ENCODE data around the gene CPS1.

CPS1 gene

DNA sequence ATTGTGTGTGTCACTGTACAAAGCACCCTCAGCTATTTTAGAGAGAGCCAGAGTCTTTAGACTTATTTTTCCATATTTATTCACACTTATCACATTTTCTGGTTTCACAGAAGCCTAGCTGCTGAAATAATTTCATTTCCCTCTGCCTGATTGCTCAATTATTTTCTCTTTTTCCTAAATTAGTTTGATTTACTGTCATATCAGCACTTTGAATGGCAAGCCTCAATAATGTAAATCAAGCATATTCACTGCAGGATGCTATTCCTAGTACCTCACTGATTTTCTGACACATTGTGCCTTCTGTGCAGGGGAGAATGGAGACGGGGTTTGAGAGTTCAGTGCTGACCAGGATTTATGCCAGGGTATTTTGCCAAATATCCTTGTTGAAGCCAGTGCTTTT, 48.3 kb downstream of the CPS1 start:
- DNase-seq (ENCODE audit: low spot score) (no peak), FAIRE-seq (no peak)

DNA sequence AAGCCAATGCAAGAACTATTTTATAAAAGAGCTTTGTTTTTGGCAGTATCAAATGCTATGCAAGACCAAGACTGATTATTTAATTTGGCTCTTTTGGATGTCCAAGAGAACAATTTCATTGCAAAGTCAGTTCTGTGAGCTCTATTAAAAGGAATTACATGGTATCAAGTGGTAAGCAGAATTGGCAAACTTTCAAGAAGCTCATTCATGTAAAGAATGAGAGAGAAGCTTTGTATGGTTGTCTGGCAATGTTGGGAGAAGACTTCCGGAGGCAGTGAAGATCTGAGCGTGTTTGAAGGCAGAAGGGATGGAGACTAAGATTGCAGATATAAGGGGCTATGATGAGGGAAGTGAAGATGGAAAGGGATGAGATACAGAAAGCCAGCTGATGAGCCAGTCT, 49.6 kb downstream of the CPS1 start:
- FAIRE-seq (no peak), DNase-seq (ENCODE audit: low spot score) (no peak)

DNA sequence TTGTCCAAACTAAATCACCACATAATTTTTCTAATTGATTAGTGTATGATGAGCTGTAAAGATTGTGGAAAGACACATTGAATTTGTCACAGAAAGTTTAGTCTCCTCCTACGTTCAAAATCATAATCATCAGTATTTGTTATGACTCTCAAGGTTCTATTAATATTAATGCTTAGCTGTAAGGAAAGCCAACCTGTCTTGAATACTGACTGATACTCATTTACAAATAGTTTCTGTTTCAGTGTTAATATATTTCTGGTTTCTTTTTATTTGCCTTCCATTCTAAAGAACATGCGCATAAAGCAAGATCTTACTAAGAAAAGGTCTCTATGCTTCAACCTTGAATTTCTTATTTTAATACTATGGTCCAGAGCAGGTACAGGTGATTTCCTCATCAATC, 55.1 kb downstream of the CPS1 start:
- FAIRE-seq (no peak), DNase-seq (ENCODE audit: low spot score) (no peak)

GRCh38 chr2:210616074-210616473, 59.7 kb downstream of the CPS1 start:
- FAIRE-seq (no peak), DNase-seq (ENCODE audit: low spot score) (no peak)

GRCh38 chr2:210617318-210617717, 60.9 kb downstream of the CPS1 start:
- FAIRE-seq (no peak), DNase-seq (ENCODE audit: low spot score) (no peak)

- DNase-seq (ENCODE audit: low spot score) = peak; percentile 41
- no peak for FAIRE-seq
These were observed 61.4 kb downstream of the CPS1 start for GRCh38 chr2:210617732-210618330.

GRCh38 chr2:210620456-210620855, 64.1 kb downstream of the CPS1 start:
- no peak for DNase-seq (ENCODE audit: low spot score)
- no peak for FAIRE-seq

DNA sequence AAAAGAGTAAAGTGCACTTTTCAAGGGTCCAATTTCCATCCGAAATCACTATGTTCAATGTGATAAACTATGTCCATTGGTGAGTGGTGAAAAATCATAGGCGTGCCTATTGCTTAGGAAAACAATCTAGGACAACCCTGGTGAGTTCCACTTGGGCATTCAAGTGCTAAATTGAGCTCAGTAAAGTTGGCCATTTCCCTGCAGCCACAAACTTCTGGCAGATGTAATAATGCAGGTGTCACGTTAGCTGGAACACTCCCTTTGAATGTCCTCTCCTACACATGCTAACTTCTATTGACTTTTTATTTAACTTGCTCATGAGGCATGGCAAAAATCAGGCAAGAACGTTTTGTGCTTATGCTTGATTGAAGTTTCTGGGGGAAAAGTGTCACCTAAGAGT, 67.1 kb downstream of the CPS1 start:
- DNase-seq (ENCODE audit: low spot score) = no peak
- no peak for FAIRE-seq

- FAIRE-seq (no peak), DNase-seq (ENCODE audit: low spot score) (peak; percentile 11)
These were observed 70.5 kb downstream of the CPS1 start for GRCh38 chr2:210626849-210627248.

DNA sequence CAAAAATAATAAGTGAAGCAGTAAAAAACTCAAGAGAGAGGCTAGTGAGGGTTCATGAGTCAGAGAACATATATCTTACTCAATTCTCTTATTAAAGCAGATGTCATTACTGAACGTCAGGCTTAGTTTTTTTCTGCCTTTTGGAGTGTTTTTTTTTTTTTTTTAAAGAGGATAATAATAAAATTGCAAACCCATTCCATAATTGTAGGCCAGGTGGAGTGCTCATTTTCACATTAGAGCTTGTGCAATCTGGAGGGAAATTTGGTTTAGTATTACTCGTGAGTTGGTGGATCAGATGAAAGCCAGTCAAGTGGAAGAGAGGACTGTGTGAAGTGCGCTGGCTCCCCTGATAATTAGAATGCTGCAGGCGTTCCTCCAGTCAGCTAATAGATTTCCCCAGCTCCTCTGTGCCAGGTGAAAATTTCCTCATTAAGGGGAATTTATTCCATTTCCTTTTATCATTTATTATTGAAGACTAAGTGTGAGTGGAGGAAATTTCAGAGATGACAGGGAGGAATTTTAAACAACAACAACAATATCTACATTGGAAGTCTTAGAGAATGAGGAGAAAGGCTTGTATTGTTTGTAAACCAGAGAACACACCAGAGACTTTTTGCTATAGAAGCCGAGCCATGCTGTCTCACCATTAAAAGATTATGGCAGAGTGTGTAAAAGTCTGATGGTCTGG, 74.6 kb downstream of the CPS1 start:
- no peak for FAIRE-seq
- DNase-seq (ENCODE audit: low spot score) = no peak

DNA sequence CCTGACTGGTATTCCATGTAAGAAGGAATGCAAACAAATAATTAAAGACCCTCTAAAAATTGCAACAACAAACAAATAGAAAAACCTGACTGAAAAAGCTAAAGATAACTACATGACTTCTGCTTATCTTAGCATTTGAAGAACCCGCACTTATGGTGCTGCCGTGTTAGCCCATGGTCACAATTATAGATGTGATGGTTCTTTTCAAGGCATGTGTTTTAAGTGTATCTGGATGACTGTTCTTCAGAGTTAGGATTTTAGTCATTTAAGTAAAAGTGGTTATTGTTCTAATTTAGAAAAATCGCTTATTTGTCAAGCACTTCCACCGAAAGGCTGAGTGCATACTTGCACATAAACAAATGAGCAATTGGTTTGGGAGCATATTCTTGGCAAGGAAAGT, 77.3 kb downstream of the CPS1 start:
- FAIRE-seq = no peak
- DNase-seq (ENCODE audit: low spot score) = no peak

DNA sequence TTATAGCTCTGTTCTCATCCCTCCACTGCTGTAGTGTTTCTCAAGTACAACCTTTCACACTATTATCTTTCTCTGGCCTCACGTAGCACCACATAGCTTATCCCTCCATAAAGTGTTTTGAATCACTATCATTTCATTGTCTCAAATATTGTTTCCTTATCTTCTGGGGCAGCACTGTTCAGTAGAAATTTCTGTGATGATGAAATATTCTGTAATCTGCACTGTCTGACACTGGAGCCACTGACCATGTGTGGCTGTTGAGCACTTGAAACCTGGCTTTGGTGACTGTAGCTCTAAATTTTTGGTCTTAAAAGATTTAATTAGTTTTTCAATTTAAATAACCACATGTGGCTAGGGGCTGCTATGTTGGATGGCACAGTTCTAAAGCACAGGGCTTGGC, 78.9 kb downstream of the CPS1 start:
- no peak for DNase-seq (ENCODE audit: low spot score)
- no peak for FAIRE-seq

- no peak for FAIRE-seq
These were observed 85.9 kb downstream of the CPS1 start for GRCh38 chr2:210642333-210642732.

DNA sequence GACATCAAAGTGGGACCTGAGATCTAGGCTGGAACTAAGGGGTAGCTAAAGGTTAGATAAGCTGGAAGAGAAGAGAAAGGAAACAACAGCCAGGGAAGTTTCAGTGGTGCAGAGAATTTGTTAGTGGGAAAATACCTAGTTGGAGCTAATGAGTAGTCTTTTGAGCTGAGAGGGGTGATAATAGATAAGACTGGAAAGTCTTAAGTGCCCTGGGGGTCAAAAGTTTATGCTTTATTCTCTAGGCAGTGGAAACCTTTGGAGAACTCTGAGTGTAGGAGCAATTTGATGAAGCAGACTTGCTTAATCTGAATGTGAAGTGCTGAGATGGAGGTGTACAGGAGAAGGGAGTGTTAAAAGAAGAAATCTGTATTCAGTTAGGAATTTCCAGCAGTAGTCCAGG, 90.8 kb downstream of the CPS1 start:
- DNase-seq (ENCODE audit: low spot score) (no peak), FAIRE-seq (no peak)

More at GRCh38 chr2:210642333-210642732, 85.9 kb downstream of the CPS1 start:
- DNase-seq (ENCODE audit: low spot score) = no peak

GRCh38 chr2:210654091-210654490, 97.7 kb downstream of the CPS1 start:
- FAIRE-seq (no peak), DNase-seq (ENCODE audit: low spot score) (no peak)

DNA sequence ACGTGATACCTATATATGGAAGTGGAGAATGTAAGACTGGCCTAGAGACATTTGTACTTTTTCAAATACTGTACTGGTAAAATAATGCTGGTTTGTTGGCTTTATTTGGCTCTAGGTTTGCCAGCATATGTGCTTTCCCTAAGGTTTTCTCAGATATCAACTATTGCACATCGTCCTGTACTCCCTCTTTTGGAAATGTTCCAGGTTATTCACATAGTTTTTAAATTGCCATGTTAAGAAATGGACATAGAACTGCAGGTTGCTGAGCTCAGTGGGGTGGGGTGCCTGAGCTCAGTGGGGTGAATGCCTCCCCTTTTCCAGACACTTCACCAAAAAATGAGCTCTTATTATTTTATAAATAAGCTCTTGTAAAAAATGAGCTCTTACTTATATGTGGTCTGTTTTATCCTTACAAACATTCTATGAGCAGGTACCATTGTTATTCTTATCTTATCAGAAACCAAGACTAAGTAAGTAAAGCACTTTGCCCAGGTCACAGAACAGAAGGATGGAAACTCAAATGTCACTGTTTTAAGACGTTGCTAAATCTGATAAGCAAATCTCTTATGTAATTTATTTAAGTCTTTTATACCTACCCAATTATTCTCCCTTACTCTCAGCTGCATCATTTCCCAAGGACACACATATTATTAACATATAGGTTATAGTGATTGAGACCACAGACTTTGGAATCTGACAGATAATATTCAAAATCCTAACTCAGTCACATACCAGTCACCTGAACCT, 99.0 kb downstream of the CPS1 start:
- DNase-seq (ENCODE audit: low spot score) (no peak), FAIRE-seq (no peak)

DNA sequence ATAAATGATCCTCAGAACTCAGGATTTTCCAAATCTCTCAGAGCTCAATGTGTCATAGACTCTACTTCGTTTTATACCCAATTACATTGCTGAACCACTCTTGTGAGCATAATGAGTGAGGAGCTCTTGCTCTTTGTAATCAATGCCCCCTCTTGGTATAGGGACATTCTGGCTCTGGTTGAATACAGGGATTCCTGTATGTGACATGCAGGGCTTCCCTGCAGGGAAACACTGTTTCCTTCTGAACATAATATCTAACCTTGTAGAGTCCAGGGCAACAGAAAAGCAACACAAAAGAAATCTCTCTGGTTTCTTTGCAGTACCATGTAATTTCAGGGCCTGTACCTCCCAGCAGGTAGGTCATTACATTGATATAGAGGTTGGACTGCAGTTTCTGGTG, 101.5 kb downstream of the CPS1 start:
- DNase-seq (ENCODE audit: low spot score) (no peak), FAIRE-seq (no peak)

- no peak for DNase-seq (ENCODE audit: low spot score)
- FAIRE-seq = no peak
These were observed 104.4 kb downstream of the CPS1 start for GRCh38 chr2:210660751-210661150.

GRCh38 chr2:210662560-210662959, 106.2 kb downstream of the CPS1 start:
- FAIRE-seq = no peak
- DNase-seq (ENCODE audit: low spot score) = no peak

DNA sequence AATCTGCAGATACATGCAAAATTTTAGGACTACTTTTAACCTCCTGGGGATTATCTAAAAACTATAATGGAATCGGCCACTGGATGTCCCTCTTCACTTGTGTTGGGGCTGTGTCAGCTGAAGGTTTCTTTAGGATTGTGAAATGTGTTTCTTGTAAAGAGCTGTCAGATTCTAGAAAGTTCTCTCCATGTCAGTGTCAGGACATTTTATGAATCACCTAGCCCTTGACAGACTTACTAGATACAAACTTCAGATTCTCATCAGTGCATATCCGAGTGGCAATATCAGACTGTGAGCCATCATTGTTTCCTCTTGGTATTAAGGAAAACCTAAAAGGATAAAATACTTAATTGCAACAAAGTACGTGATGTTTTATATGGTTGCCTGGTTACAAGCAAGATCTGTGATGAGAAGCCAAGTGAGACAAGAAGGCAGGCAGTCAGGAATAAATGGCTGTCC, 107.3 kb downstream of the CPS1 start:
- DNase-seq (ENCODE audit: low spot score) (peak; percentile 2), FAIRE-seq (no peak)

DNA sequence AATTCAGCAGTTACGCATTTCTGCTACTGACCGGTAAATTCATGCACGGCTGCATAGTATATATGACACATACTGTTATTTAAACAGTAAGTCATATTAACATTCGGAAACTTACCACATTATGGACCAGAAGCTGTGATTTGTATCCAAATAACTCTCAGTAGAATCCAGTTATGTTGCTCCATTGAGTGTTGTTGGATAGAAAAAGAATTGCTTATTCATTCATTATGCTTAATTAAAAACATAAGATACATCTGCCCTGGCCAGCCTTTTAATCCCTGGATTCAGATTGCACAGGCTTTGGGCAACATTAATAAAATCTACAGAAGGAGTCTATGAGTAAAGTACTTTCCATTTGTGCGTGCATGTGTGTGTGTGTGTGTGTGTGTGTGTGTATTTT, 111.3 kb downstream of the CPS1 start:
- FAIRE-seq = no peak
- DNase-seq (ENCODE audit: low spot score) = no peak

GRCh38 chr2:210671065-210671464, 114.7 kb downstream of the CPS1 start:
- DNase-seq (ENCODE audit: low spot score) (no peak), FAIRE-seq (no peak)

- FAIRE-seq = no peak
- DNase-seq (ENCODE audit: low spot score) = no peak
These were observed 116.7 kb downstream of the CPS1 start for GRCh38 chr2:210673117-210673516.

All from urothelium cell line (cell line).